ENCODE results near the gene CHCHD2.
"Not testable (repeated sequence)": the region's sequence is repeated elsewhere in the genome, so short reads cannot be mapped to it uniquely, and the experiment has no call there.

Gene CHCHD2

DNA sequence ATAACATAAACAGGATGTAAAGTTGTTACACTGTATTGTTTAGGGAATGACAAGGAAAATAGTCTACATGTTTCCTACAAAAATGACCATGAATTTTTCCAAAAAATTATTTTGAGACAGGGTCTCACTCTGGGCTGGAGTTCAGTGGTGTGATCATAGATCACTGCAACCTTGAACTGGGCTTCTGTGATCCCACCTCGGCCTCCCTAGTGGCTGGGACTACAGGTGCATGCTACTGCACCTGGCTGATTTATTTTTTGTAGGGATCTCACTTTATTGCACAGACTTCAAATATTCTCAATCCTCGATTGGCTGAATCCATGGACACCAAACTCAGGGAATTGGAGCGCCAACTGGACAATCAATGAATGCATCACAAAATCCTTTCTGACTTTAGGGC, 6.6 kb downstream of the CHCHD2 start:
- peaks cover 50% of the 10 kb centered on the region for H3K36me3 Mint-ChIP-seq (ENCODE audit: insufficient read depth)
- no peak overlapping the region for H3K4me3 Mint-ChIP-seq
- ATAC-seq (replicated peaks; ENCODE audit: extremely low read depth, poor library complexity, severe bottlenecking) (no peak), DNase-seq (ENCODE audit: low spot score in 2 of 2) (no peak)
- no peak overlapping the region for H3K27ac Mint-ChIP-seq (ENCODE audit: low read depth)
- H3K9me3 Mint-ChIP-seq: no peaks in the 10 kb centered on the region
- H3K4me1 Mint-ChIP-seq: peaks cover 5% of the 10 kb centered on the region
- no peaks in the 10 kb centered on the region for H3K27me3 Mint-ChIP-seq

DNA sequence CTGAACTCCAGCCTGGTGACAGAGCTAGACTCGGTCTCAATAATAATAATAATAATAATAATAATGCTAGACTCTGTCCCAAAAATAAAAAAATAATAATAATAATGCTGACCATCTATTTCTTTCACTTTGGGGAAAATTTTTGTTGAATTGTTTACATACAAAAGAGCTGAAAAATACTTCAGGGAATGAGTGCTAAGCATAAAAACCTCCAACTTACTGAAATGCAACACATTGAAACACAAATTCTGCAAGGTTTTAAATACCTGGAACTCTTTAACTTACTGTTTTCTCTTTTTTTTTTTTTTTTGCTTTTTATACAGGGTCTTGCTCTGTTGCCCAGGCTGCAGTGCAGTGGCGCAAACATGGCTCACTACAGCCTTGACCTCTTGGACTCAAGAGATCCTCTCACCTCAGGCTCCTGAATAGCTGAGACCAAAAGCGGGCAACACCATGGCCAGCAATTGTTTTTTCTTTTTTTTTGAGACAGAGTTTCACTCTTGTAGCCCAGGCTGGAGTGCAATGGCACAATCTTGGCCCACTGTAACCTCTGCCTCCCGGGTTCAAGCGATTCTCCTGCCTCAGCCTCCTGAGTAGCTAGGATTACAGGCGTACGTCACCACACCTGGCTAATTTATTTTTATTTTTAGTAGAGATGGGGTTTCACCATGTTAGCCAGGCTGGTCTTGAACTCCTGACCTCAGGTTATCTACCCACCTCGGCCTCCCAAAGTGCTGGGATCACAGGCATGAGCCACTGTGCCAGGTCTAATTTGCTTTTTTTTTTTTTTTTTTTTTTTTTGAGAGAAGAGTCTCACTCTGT, 7.9 kb downstream of the CHCHD2 start:
- not testable (repeated sequence) for H3K9me3 Mint-ChIP-seq; H3K27me3 Mint-ChIP-seq; H3K4me1 Mint-ChIP-seq; H3K4me3 Mint-ChIP-seq; H3K27ac Mint-ChIP-seq (ENCODE audit: low read depth); DNase-seq (ENCODE audit: low spot score in 2 of 2); ATAC-seq (replicated peaks; ENCODE audit: extremely low read depth, poor library complexity, severe bottlenecking)
- peaks cover 45% of the 10 kb centered on the region for H3K36me3 Mint-ChIP-seq (ENCODE audit: insufficient read depth)

DNA sequence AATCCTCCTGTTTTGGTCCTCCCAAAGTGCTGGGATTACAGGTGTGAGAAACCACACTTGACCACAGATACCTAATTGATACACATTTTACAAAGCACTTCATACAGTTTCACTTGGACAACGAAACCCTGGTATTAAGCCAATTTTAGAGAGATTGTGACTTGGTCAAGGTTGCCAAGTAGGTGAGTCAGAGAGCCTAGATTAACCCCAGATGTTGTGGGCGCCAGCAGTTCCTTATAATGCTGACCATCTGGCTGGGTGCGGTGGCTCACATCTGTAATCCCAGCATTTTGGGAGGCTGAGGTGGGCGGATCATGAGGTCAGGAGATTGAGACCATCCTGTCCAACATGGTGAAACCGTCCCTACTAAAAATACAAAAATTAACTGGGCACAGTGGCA, 8.6 kb downstream of the CHCHD2 start:
- no peaks in the 10 kb centered on the region for H3K4me1 Mint-ChIP-seq
- H3K27me3 Mint-ChIP-seq: no peaks in the 10 kb centered on the region
- ATAC-seq (replicated peaks; ENCODE audit: extremely low read depth, poor library complexity, severe bottlenecking) (no peak), DNase-seq (ENCODE audit: low spot score in 2 of 2) (no peak)
- H3K36me3 Mint-ChIP-seq (ENCODE audit: insufficient read depth): peaks cover 42% of the 10 kb centered on the region
- H3K4me3 Mint-ChIP-seq: no peak overlapping the region
- no peaks in the 10 kb centered on the region for H3K9me3 Mint-ChIP-seq
- no peak overlapping the region for H3K27ac Mint-ChIP-seq (ENCODE audit: low read depth)

DNA sequence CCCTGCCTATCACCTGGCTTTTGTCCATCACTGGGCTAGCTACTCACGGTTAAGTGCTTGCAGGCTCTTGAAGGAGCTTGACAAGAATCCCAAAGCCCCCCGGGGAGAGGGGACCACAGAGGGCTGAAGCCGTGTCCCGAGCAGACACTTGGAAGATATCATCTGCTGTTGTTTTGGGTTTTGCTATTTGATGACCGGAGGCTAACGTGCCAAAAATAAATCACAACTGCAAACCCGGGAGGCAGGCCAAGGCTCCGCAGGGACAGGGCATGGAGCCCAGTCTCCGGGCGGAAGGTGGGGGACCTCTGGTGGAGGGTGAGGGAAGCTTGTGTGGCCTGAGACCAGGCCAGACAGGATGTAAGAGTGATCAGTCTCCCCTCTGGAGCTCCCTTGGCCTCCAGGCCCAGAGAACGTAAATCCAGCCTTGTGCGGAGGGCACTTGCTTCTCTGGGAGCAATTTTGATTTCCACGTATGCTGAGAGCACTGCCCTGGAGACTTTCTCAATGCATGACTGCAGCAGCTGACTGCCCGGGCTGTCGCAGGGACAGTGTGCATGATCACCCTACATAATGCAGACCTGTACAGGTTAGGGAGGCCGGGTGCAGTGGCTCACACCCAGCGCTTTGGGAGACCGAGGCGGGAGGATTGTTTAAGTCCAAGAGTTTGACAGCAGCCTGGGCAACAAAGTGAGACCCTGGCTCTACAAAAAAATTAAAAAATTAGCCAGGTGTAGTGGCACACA, 13.3 kb downstream of the CHCHD2 start, which contains the start of gene PHKG1:
TSS of gene PHKG1 (minus strand) at position 164 of the 743 bp plus-strand sequence. CDS start 4,011 bp downstream, outside the sequence.
- H3K4me1 Mint-ChIP-seq: no peaks in the 10 kb centered on the region
- DNase-seq (ENCODE audit: low spot score in 2 of 2) (no peak), ATAC-seq (replicated peaks; ENCODE audit: extremely low read depth, poor library complexity, severe bottlenecking) (no peak)
- H3K36me3 Mint-ChIP-seq (ENCODE audit: insufficient read depth): peaks cover 18% of the 10 kb centered on the region
- no peak within 1 kb of the TSS for H3K27ac Mint-ChIP-seq (ENCODE audit: low read depth)
- no peaks in the 10 kb centered on the region for H3K9me3 Mint-ChIP-seq
- H3K4me3 Mint-ChIP-seq: no peak within 1 kb of the TSS
- H3K27me3 Mint-ChIP-seq: no peaks in the 10 kb centered on the region

DNA sequence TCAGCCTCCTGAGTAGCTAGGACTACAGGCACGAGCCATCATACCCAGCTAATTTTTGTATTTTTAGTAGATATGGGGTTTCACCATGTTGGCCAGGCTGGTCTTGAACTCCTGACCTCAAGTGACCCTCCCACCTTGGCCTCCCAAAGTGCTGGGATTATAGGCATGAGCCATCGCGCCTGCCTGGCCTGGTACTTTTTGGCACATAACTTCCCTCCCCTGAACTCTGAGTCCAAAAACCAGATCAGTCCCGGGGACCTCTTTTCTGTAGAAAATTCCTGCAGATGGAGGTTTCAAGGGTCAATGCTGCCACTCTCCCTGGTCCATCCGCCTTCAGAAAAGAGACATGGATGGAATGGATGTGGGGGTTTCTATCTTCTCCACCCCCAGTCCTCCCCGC, 13.9 kb downstream of the CHCHD2 start:
- peaks cover 16% of the 10 kb centered on the region for H3K36me3 Mint-ChIP-seq (ENCODE audit: insufficient read depth)
- not testable (repeated sequence) for H3K4me3 Mint-ChIP-seq; H3K27me3 Mint-ChIP-seq; H3K27ac Mint-ChIP-seq (ENCODE audit: low read depth); H3K4me1 Mint-ChIP-seq; ATAC-seq (replicated peaks; ENCODE audit: extremely low read depth, poor library complexity, severe bottlenecking); H3K9me3 Mint-ChIP-seq; DNase-seq (ENCODE audit: low spot score in 2 of 2)

DNA sequence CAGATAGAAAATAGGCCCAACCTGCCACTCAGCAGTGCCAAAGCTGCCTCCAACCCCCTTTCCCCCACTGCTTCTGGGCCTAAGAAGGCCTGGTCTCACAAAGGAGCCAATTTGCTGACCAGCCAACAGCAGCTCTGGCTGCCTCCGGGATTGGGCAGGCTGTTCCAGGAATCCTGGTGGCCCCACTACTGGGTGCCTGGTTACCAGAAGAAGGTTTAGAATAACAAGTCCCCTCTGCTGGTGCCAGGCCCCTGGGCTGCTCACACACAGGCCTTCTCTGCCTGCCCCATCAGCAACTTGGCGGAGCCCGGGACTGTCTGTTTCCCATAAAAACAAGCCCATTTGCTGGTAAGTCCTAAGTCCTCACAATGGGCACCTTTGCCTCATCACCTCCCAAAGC, 14.7 kb downstream of the CHCHD2 start:
- Mint-ChIP-seq H3K4me1 (no peaks in the 10 kb centered on the region), H3K27me3 (no peaks in the 10 kb centered on the region), H3K27ac (ENCODE audit: low read depth) (no peak overlapping the region), H3K36me3 (ENCODE audit: insufficient read depth) (peaks cover 14% of the 10 kb centered on the region), H3K4me3 (no peak overlapping the region), H3K9me3 (no peaks in the 10 kb centered on the region)
- ATAC-seq (replicated peaks; ENCODE audit: extremely low read depth, poor library complexity, severe bottlenecking): no peak
- no peak for DNase-seq (ENCODE audit: low spot score in 2 of 2)

DNA sequence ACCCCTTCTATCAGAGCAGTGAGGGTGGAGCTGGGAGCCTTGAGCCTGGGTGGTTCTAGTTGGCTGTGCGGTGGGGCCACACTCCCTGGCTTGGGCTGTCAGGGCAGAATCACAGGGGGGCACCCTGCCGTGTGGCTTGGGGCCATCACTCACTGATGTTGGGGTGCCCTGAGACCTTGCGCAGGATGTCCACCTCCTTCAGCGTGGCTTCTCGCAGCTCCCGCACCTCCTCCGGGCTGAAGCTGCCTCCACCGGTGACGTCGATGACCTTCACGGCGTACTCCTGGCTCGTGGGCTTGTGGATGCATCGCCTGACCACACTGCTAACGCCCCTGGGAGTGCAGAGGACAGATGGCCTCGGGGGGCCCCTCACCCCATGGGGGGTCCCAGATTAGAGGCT, 18.8 kb downstream of the CHCHD2 start:
- no peaks in the 10 kb centered on the region for H3K4me1 Mint-ChIP-seq
- DNase-seq (ENCODE audit: low spot score in 2 of 2): no peak
- peaks cover 10% of the 10 kb centered on the region for H3K36me3 Mint-ChIP-seq (ENCODE audit: insufficient read depth)
- no peak for ATAC-seq (replicated peaks; ENCODE audit: extremely low read depth, poor library complexity, severe bottlenecking)
- no peaks in the 10 kb centered on the region for H3K27me3 Mint-ChIP-seq
- no peaks in the 10 kb centered on the region for H3K9me3 Mint-ChIP-seq
- no peak overlapping the region for H3K4me3 Mint-ChIP-seq
- H3K27ac Mint-ChIP-seq (ENCODE audit: low read depth): no peak overlapping the region

DNA sequence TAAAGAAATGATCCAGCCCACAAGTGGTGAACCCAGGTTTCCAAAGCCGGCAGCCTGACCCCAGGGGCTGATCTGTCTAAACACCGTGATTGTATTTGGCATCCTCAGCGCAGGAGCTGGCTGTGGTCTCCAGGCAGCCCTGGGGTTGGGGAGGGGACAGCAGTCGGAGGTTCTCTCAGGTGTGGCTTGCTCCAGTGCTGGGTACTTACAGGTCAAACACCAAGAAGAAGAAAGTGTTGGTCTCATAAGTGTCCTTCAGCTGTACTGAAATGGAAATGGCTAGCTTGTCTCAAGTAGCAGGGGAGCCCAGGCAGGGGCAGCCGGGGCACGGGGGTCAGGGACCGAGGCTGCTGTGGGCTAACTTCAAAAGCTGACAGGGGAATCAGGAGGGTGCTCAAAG, 19.5 kb downstream of the CHCHD2 start:
- DNase-seq (ENCODE audit: low spot score in 2 of 2): no peak

DNA sequence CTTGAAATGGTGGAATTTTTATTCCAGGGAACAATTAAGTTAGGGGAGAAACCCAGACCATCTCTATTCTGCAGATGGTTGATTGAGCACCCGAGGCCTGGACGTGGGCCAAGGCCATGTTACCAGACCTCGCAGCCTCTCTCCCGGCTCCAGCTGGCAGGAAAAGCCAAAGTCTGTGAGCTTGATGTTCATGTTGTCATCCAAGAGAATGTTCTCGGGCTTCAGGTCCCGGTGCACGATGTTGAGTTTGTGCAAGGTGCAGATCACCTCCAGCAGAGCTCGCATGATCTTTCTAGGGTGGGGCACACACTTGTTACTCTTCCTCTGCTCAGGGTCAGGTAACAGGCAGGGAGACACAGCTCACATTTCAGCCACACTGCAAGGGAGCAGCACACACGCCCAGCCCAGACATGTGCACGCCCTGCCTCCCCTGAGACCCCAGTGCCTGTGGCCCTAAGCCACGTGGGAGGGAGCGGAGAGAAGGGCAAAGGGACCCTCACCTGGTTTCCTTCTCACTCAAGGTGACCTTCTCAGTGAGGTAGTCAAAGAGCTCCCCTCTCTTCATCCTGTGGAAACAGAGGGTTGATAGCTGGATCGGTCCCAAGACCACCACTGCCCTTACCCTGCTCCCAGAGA, 23.0 kb downstream of the CHCHD2 start:
- no peak for ATAC-seq (replicated peaks; ENCODE audit: extremely low read depth, poor library complexity, severe bottlenecking)
- Mint-ChIP-seq H3K27ac (ENCODE audit: low read depth) (no peak overlapping the region), H3K36me3 (ENCODE audit: insufficient read depth) (peaks cover 7% of the 10 kb centered on the region)

More for the DNA sequence above, 19.5 kb downstream of the CHCHD2 start:
- H3K4me1 Mint-ChIP-seq: no peaks in the 10 kb centered on the region
- no peak for ATAC-seq (replicated peaks; ENCODE audit: extremely low read depth, poor library complexity, severe bottlenecking)
- H3K9me3 Mint-ChIP-seq: no peaks in the 10 kb centered on the region
- H3K27ac Mint-ChIP-seq (ENCODE audit: low read depth): no peak overlapping the region
- H3K27me3 Mint-ChIP-seq: no peaks in the 10 kb centered on the region
- H3K4me3 Mint-ChIP-seq: no peak overlapping the region
- peaks cover 10% of the 10 kb centered on the region for H3K36me3 Mint-ChIP-seq (ENCODE audit: insufficient read depth)

DNA sequence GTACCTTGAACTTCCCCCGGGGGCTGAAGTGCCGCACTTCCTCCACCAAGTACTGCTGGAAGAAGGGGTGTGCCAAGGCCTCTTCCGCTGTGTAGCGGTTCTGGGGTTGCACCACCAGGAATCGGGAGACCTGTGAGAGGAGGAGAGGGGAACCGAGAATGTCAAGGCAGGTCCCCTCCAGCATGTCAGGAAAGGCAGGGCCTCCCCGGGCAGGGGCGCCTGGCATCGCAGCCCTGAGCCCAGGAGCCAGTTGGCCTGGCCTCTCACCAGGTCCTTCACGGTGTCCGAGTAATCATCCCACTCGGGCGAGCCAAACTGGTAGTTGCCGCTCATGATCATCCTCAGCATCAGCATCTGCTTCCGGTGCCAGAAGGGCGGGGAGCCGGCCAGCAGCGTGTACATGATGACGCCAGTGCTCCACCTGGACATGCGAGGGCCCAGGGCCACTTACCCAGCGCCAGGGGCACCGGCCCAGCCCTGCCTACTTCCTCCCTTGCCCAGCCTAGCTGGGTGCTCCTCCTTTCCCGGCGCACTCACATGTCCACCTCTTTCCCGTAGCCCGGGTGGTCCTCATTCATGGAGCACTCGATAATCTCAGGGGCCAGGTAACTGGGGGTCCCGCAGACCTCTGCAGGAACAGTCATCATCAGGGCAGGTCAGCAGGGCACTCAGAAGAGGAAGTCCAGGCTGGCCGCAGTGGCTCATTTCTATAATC, 24.5 kb downstream of the CHCHD2 start:
- Mint-ChIP-seq H3K4me3 (no peak overlapping the region), H3K27me3 (no peaks in the 10 kb centered on the region), H3K27ac (ENCODE audit: low read depth) (no peak overlapping the region), H3K9me3 (no peaks in the 10 kb centered on the region), H3K36me3 (ENCODE audit: insufficient read depth) (peaks cover 9% of the 10 kb centered on the region), H3K4me1 (no peaks in the 10 kb centered on the region)
- DNase-seq (ENCODE audit: low spot score in 2 of 2) (no peak), ATAC-seq (replicated peaks; ENCODE audit: extremely low read depth, poor library complexity, severe bottlenecking) (no peak)

More for the DNA sequence above, 23.0 kb downstream of the CHCHD2 start:
- no peak for DNase-seq (ENCODE audit: low spot score in 2 of 2)
- Mint-ChIP-seq H3K9me3 (no peaks in the 10 kb centered on the region), H3K4me1 (no peaks in the 10 kb centered on the region), H3K4me3 (no peak overlapping the region), H3K27me3 (no peaks in the 10 kb centered on the region)

DNA sequence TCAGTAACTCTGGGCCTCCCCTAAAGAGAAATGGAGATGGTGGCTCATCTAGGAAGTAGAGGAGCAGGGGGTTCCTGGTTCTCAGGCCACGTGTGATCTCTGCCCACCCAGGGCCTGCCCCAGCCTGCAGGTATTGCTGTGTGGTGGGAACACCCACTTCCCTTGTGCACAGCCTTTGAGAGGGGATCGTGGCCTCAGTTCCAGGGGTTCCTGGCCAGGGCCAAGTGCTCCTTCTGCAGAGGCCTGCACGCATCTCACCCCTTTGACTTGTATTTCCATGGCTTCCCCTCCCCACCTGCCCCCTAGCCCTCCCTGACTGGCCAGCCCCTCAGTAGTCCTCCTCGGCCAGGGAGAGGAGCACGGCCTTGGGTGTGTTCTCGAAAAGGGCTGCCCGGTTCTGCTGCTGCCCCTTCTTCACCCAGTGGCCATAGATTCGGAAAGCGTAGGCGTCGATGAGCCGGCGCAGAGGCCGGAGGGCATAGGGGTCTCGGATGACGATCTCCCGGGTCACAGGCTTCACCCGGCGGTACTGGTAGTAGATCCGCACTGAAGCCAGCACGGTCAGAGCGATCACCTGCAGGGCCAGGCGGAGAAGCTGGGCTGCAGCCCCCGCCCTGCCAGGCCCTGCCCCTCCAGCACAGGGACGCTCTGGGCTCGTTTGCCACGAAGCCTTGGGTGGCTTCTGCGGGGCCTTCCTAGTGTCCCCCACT, 25.4 kb downstream of the CHCHD2 start:
- DNase-seq (ENCODE audit: low spot score in 2 of 2); H3K27me3 Mint-ChIP-seq; ATAC-seq (replicated peaks; ENCODE audit: extremely low read depth, poor library complexity, severe bottlenecking); H3K9me3 Mint-ChIP-seq; H3K27ac Mint-ChIP-seq (ENCODE audit: low read depth); H3K36me3 Mint-ChIP-seq (ENCODE audit: insufficient read depth); H3K4me1 Mint-ChIP-seq; H3K4me3 Mint-ChIP-seq: not testable (repeated sequence)
